ENCODE data around the gene TUBA1C. TPM values are rescaled to one million over a fixed set of nuclear protein-coding genes. Genes with fewer than 3 reads are reported as not detected.
"Not testable (repeated sequence)": the region's sequence is repeated elsewhere in the genome, so short reads cannot be mapped to it uniquely, and the experiment has no call there.

Gene TUBA1C
- polyA plus RNA-seq, 2 donors: 299 to 1,124 TPM

DNA sequence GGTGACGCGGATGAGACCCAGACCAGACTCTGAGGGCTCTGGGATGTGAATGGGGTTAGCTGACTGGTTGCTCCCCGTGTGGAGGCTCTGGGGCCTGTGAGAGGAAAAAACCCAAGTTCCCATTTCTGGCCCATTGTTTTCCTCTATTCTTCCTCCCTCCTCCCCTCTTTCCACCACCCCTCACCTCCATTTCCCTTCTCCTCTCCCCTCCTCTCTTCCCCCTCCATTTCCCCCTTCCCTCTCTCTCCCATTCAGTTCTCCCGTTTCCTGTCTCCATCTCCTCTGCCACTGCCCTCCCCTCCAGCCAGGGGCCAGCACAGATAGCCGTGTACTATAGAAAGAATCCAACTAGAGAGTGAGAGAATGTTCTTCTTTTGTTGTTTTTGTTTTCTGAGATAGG, 17.4 kb downstream of the TUBA1C start:
- no peaks in the 10 kb centered on the region for H3K36me3 ChIP-seq (ENCODE audit: control insufficient read depth in 2 of 2, insufficient read depth in 2 of 2, low read length in 1 of 2)
- no peaks in the 10 kb centered on the region for H3K9me3 ChIP-seq (ENCODE audit: control insufficient read depth in 2 of 2, insufficient read depth in 1 of 2, low read depth in 1 of 2, low read length in 1 of 2)
- H3K4me1 ChIP-seq (ENCODE audit: control insufficient read depth in 2 of 2, insufficient read depth in 2 of 2, low read length in 1 of 2): peaks cover 0 to 3% of the 10 kb centered on the region in 2 donors
- no peak overlapping the region for H3K27ac ChIP-seq (ENCODE audit: low read depth in 2 of 2, low read length in 1 of 2)
- H3K27me3 ChIP-seq (ENCODE audit: control insufficient read depth in 1 of 2, insufficient read depth in 2 of 2, low read length in 2 of 2): peaks cover 0 to 3% of the 10 kb centered on the region in 2 donors
- 80 to 85% methylated on average over 5 of the region's 5 CpGs for WGBS, 2 donors
- no peak overlapping the region for H3K4me3 ChIP-seq (ENCODE audit: low read depth in 1 of 2, low read length in 2 of 2)

DNA sequence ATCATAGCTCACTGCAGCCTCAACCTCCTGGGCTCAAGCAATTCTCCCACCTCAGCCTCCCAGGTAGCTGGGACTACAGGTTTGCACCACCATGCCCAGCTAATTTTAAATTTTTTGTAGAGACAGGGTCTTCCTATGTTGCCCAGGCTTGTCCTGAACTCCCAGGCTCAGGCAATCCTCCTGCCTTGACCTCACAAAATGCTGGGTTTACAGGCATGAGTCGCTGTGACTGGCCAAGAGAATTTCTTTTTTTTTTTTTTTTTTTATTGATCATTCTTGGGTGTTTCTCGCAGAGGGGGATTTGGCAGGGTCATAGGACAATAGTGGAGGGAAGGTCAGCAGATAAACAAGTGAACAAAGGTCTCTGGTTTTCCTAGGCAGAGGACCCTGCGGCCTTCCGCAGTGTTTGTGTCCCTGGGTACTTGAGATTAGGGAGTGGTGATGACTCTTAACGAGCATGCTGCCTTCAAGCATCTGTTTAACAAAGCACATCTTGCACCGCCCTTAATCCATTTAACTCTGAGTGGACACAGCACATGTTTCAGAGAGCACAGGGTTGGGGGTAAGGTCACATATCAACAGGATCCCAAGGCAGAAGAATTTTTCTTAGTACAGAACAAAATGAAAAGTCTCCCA, 18.0 kb downstream of the TUBA1C start:
- not testable (repeated sequence) for H3K27me3 ChIP-seq (ENCODE audit: control insufficient read depth in 1 of 2, insufficient read depth in 2 of 2, low read length in 2 of 2)

DNA sequence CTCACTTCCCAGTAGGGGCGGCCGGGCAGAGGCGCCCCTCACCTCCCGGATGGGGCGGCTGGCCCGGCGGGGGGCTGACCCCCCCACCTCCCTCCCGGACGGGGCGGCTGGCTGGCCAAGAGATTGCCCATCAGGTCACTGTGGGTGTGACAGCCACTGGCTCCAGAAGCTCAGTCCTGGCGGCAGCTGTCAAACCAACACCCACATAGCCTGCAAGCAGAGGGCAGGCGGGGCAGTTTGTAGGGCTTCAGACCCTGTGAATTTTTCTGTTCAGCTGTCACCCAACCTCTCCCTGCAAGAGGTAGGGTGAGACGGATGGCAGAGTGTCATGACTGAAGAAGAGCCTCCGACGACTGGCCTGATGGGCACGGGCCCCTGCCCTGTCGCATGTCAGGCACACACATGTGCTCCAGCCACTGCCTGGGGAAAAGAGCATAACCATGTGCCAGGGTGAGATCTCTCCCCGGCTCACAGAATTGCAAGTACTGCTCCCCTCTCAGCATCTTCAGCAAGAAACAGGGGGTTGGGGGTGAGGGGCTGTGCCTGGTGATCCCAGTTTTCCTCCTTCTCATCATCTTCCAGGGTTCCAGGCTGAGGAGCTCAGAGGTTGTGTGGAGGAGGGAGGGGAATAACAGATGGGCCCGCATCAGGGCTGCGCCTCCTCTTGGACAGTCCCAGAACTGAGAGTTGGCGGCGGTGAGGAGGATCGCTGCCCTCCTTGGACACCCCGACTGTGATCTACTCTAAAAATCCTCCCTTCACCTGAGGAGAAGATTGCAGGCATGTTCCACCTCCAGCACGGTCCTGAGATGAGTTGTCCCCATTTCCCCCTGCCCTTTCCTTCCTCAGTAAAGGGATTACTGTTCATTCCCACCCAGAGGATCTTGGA, 18.9 kb downstream of the TUBA1C start:
- Histone ChIP-seq H3K4me1 (ENCODE audit: control insufficient read depth in 2 of 2, insufficient read depth in 2 of 2, low read length in 1 of 2) (no peaks in the 10 kb centered on the region), H3K9me3 (ENCODE audit: control insufficient read depth in 2 of 2, insufficient read depth in 1 of 2, low read depth in 1 of 2, low read length in 1 of 2) (no peaks in the 10 kb centered on the region), H3K4me3 (ENCODE audit: low read depth in 1 of 2, low read length in 2 of 2) (no peak overlapping the region), H3K27ac (ENCODE audit: low read depth in 2 of 2, low read length in 1 of 2) (no peak overlapping the region), H3K36me3 (ENCODE audit: control insufficient read depth in 2 of 2, insufficient read depth in 2 of 2, low read length in 1 of 2) (no peaks in the 10 kb centered on the region), H3K27me3 (ENCODE audit: control insufficient read depth in 1 of 2, insufficient read depth in 2 of 2, low read length in 2 of 2) (peaks cover 0 to 3% of the 10 kb centered on the region in 2 donors)
- 83 to 87% methylated on average over 20 to 25 of the region's 25 CpGs for WGBS, 2 donors

More for the DNA sequence above, 18.0 kb downstream of the TUBA1C start:
- 89 to 90% methylated on average over 1 of the region's 6 CpGs for WGBS, 2 donors
- H3K4me3 ChIP-seq (ENCODE audit: low read depth in 1 of 2, low read length in 2 of 2); H3K4me1 ChIP-seq (ENCODE audit: control insufficient read depth in 2 of 2, insufficient read depth in 2 of 2, low read length in 1 of 2); H3K9me3 ChIP-seq (ENCODE audit: control insufficient read depth in 2 of 2, insufficient read depth in 1 of 2, low read depth in 1 of 2, low read length in 1 of 2); H3K36me3 ChIP-seq (ENCODE audit: control insufficient read depth in 2 of 2, insufficient read depth in 2 of 2, low read length in 1 of 2); H3K27ac ChIP-seq (ENCODE audit: low read depth in 2 of 2, low read length in 1 of 2): not testable (repeated sequence)

DNA sequence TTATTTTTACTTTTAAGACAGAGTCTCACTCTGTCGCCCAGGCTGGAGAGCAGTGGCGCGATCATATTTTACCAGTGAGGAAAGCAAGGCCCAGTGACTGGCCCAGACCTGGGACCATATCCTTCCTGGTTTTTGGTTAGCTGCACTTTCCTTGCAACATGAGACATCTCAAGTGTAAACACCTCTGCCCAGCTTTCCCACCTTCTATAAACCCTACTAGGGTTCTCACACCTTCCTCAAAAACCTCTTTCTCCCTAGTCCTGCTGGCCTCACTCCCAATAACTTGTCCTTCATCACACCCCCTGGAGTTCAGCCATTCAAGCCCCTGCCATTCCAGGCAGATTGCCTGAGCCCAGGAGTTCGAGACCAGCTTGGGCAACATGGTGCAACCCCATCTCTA, 19.8 kb downstream of the TUBA1C start:
- H3K27me3 ChIP-seq (ENCODE audit: control insufficient read depth in 1 of 2, insufficient read depth in 2 of 2, low read length in 2 of 2): peaks cover 0 to 3% of the 10 kb centered on the region in 2 donors
- H3K4me3 ChIP-seq (ENCODE audit: low read depth in 1 of 2, low read length in 2 of 2): no peak overlapping the region
- WGBS, 2 donors: 91% methylated on average over 4 of the region's 4 CpGs
- H3K36me3 ChIP-seq (ENCODE audit: control insufficient read depth in 2 of 2, insufficient read depth in 2 of 2, low read length in 1 of 2): no peaks in the 10 kb centered on the region
- H3K4me1 ChIP-seq (ENCODE audit: control insufficient read depth in 2 of 2, insufficient read depth in 2 of 2, low read length in 1 of 2): no peaks in the 10 kb centered on the region
- H3K9me3 ChIP-seq (ENCODE audit: control insufficient read depth in 2 of 2, insufficient read depth in 1 of 2, low read depth in 1 of 2, low read length in 1 of 2): no peaks in the 10 kb centered on the region
- no peak overlapping the region for H3K27ac ChIP-seq (ENCODE audit: low read depth in 2 of 2, low read length in 1 of 2)

DNA sequence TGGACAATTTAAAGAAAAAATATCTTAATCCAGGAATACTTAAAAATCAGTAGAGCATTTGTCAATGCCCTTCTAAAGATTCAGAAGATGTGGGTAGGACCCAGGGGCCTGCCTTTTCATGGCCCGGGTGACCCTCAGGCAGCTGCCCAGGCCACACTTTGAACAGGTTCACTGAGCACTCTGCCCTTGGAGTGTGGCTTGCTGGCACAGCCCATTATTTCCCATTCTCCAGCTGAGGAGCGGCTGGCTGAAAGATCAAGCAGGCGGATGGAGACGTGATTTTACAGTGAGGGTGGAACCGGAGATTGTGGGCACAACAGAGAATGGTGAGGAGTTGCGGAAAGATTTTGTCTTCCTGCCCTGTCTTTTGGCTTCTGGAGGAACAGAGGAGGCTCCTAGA, 23.0 kb downstream of the TUBA1C start:
- H3K36me3 ChIP-seq (ENCODE audit: control insufficient read depth in 2 of 2, insufficient read depth in 2 of 2, low read length in 1 of 2): no peaks in the 10 kb centered on the region
- peaks cover 0 to 2% of the 10 kb centered on the region in 2 donors for H3K4me1 ChIP-seq (ENCODE audit: control insufficient read depth in 2 of 2, insufficient read depth in 2 of 2, low read length in 1 of 2)
- no peak overlapping the region for H3K4me3 ChIP-seq (ENCODE audit: low read depth in 1 of 2, low read length in 2 of 2)
- H3K27me3 ChIP-seq (ENCODE audit: control insufficient read depth in 1 of 2, insufficient read depth in 2 of 2, low read length in 2 of 2): peaks cover 0 to 3% of the 10 kb centered on the region in 2 donors
- H3K9me3 ChIP-seq (ENCODE audit: control insufficient read depth in 2 of 2, insufficient read depth in 1 of 2, low read depth in 1 of 2, low read length in 1 of 2): no peaks in the 10 kb centered on the region
- WGBS, 2 donors: 55 to 62% methylated on average over 6 of the region's 6 CpGs
- H3K27ac ChIP-seq (ENCODE audit: low read depth in 2 of 2, low read length in 1 of 2): no peak overlapping the region

DNA sequence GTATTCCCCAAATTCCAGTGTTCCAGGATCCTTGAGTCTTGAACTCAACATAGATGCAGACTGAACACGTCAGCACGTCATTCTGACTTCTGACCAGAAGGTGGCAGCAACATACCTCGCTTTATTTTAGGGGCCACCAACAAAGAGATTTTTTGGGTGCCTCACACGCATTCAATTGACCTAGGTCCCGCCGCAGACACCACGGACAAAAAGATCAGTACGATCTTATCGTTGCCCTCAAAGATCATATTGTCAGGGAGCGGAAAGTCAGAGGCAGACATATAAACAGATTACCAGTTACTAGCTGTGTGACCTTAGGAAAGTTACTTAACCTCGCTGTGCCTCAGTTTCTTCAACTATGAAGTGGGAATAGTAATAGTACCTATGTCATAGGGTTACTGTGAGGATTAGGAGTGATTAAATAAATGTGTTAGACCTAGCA, 23.6 kb downstream of the TUBA1C start:
- WGBS, 2 donors: 11% methylated on average over 11 of the region's 11 CpGs

DNA sequence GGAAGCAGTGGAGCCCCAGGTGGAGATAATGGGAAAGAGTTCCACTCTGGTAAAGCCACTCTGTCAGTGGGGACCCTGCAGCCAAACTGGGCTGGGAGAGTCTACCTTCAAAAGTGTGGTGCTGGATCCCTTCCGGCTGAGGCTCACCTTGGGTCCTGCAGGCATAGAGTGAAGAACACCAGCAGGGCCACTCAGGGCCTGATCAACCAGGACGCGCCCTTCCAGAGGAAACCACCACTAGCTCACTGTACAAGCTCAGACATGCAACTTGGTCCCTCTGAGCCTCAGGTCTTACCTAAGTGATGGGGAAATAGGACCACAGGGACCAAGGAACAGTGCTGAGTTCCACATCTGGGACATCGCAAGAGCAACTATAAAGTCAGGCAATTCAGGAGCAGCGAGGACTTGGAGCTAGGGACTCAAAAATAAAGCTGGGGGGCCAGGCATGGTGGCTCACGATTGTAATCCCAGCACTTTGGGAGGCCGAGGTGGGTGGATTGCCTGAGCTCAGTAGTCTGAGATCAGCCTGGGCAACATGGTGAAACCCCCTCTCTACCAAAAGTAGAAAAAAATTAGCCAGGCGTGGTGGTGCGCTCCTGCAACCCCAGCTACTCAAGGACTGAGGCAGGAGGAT, 24.2 kb downstream of the TUBA1C start:
- Histone ChIP-seq H3K4me3 (ENCODE audit: low read depth in 1 of 2, low read length in 2 of 2) (no peak overlapping the region), H3K27ac (ENCODE audit: low read depth in 2 of 2, low read length in 1 of 2) (no peak overlapping the region), H3K27me3 (ENCODE audit: control insufficient read depth in 1 of 2, insufficient read depth in 2 of 2, low read length in 2 of 2) (peaks cover 0 to 3% of the 10 kb centered on the region in 2 donors), H3K36me3 (ENCODE audit: control insufficient read depth in 2 of 2, insufficient read depth in 2 of 2, low read length in 1 of 2) (no peaks in the 10 kb centered on the region), H3K4me1 (ENCODE audit: control insufficient read depth in 2 of 2, insufficient read depth in 2 of 2, low read length in 1 of 2) (peaks cover 0 to 10% of the 10 kb centered on the region in 2 donors), H3K9me3 (ENCODE audit: control insufficient read depth in 2 of 2, insufficient read depth in 1 of 2, low read depth in 1 of 2, low read length in 1 of 2) (no peaks in the 10 kb centered on the region)
- 79 to 81% methylated on average over 8 to 9 of the region's 9 CpGs for WGBS, 2 donors

More for the DNA sequence above, 23.6 kb downstream of the TUBA1C start:
- peaks cover 0 to 7% of the 10 kb centered on the region in 2 donors for H3K4me1 ChIP-seq (ENCODE audit: control insufficient read depth in 2 of 2, insufficient read depth in 2 of 2, low read length in 1 of 2)
- H3K27ac ChIP-seq (ENCODE audit: low read depth in 2 of 2, low read length in 1 of 2): no peak overlapping the region
- H3K27me3 ChIP-seq (ENCODE audit: control insufficient read depth in 1 of 2, insufficient read depth in 2 of 2, low read length in 2 of 2): peaks cover 0 to 3% of the 10 kb centered on the region in 2 donors
- H3K9me3 ChIP-seq (ENCODE audit: control insufficient read depth in 2 of 2, insufficient read depth in 1 of 2, low read depth in 1 of 2, low read length in 1 of 2): no peaks in the 10 kb centered on the region
- H3K36me3 ChIP-seq (ENCODE audit: control insufficient read depth in 2 of 2, insufficient read depth in 2 of 2, low read length in 1 of 2): no peaks in the 10 kb centered on the region
- H3K4me3 ChIP-seq (ENCODE audit: low read depth in 1 of 2, low read length in 2 of 2): no peak overlapping the region

DNA sequence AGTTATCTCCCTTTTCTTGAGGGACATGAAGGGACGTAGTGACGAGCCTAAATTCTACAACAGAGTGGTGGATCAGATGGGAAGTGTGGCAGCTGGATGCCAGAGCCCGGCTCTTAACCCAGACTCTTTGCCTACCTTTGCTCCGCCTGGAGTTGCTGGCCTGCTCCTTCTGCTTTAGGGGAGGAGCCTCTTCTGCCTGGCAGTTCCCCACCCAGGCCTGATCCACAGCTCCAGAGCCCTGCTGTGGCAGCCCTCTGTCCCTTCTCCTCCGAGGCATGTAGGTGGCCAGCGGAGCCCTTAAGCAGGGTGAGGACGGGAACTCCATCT, 27.8 kb downstream of the TUBA1C start:
- peaks cover 0 to 20% of the 10 kb centered on the region in 2 donors for H3K27me3 ChIP-seq (ENCODE audit: control insufficient read depth in 1 of 2, insufficient read depth in 2 of 2, low read length in 2 of 2)
- no peak overlapping the region for H3K4me3 ChIP-seq (ENCODE audit: low read depth in 1 of 2, low read length in 2 of 2)
- 48 to 54% methylated on average over 7 of the region's 7 CpGs for WGBS, 2 donors
- H3K36me3 ChIP-seq (ENCODE audit: control insufficient read depth in 2 of 2, insufficient read depth in 2 of 2, low read length in 1 of 2): no peaks in the 10 kb centered on the region
- H3K4me1 ChIP-seq (ENCODE audit: control insufficient read depth in 2 of 2, insufficient read depth in 2 of 2, low read length in 1 of 2): peaks cover 0 to 33% of the 10 kb centered on the region in 2 donors
- H3K9me3 ChIP-seq (ENCODE audit: control insufficient read depth in 2 of 2, insufficient read depth in 1 of 2, low read depth in 1 of 2, low read length in 1 of 2): peaks cover 0 to 5% of the 10 kb centered on the region in 2 donors
- no peak overlapping the region for H3K27ac ChIP-seq (ENCODE audit: low read depth in 2 of 2, low read length in 1 of 2)

DNA sequence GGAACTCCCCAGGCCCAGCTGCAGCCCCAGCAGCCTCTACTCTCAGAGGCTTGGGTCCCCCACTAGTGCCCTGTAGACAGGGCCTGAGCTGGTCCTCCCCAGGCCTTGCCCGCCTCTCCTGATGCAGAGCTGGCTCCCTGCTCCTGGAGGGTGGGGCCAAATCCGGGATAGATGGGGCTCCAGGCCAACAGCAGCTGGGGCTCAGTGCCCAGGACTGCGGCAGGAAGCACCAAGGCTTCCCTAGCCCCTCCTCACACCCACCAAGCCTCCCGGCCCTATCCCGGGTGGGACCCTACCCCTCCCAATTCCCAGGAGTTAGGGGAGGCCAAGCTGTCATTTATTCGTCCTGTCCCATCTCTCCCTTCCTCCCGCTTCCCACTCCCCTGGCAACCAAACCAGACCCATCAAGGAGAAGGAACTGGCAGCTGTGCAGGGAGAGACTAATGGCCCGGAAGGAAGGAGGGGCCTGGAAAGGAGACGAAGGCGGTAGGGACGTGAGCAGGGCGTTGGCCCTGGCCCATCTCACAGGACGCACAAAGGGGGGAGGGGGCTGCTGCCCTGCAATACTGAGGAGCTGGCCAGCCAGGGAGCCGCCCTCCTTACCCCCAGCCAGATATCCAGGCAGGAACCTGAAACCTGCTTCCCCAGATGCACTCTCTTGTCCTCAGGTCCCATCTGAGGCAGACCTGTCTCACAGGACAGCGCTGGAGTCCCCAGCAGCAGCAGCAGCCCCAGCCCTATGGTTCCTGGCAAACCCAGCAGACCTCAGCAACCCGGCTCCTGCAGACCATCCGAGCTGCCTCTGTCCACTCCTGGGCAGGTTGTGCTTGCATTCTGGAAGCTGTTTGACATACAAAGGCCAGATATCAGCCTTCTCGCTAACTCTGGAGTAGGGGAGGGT, 28.4 kb downstream of the TUBA1C start:
- H3K4me3 ChIP-seq (ENCODE audit: low read depth in 1 of 2, low read length in 2 of 2): no peak overlapping the region
- 26 to 30% methylated on average over 18 of the region's 18 CpGs for WGBS, 2 donors

More for the DNA sequence above, 28.4 kb downstream of the TUBA1C start:
- H3K9me3 ChIP-seq (ENCODE audit: control insufficient read depth in 2 of 2, insufficient read depth in 1 of 2, low read depth in 1 of 2, low read length in 1 of 2): peaks cover 0 to 5% of the 10 kb centered on the region in 2 donors
- no peaks in the 10 kb centered on the region for H3K36me3 ChIP-seq (ENCODE audit: control insufficient read depth in 2 of 2, insufficient read depth in 2 of 2, low read length in 1 of 2)
- peaks cover 0 to 33% of the 10 kb centered on the region in 2 donors for H3K4me1 ChIP-seq (ENCODE audit: control insufficient read depth in 2 of 2, insufficient read depth in 2 of 2, low read length in 1 of 2)
- no peak overlapping the region for H3K27ac ChIP-seq (ENCODE audit: low read depth in 2 of 2, low read length in 1 of 2)
- H3K27me3 ChIP-seq (ENCODE audit: control insufficient read depth in 1 of 2, insufficient read depth in 2 of 2, low read length in 2 of 2): peaks cover 0 to 26% of the 10 kb centered on the region in 2 donors
